ENCODE measurements around the gene CHST8. TPM values are rescaled to one million over a fixed set of nuclear protein-coding genes. Genes with fewer than 3 reads are reported as not detected.
A peak's percentile ranks its signal among the peaks of the same experiment; 100 is the strongest.

Gene CHST8
- polyA plus RNA-seq, 2 of the 4 experiments (the other 2 are of a cell fraction): not detected

GRCh38 chr19:33779849-33780248 lies 158.1 kb downstream of the CHST8 start:
- 61% methylated on average over 7 of the region's 7 CpGs for WGBS (ENCODE audit: missing lambda C conversion rate)
- CTCF ChIA-PET: interaction anchor here (0.8 to 12.7 kb wide), 24 partner anchors 8 to 932 kb away, joined by 3 to 510 read pairs (median 30); partner anchors contain the start of gene KCTD15
- Histone ChIP-seq H3K9me3 (0 out of 3 replicates have a peak, but pooled peaks cover 5% of the 10 kb centered on the region), H3K4me1 (peaks cover 27% of the 10 kb centered on the region), H3K27ac (no peak overlapping the region), H3K4me3 (no peak overlapping the region), H3K4me2 (no peak overlapping the region)
- DNase-seq (ENCODE audit: low read depth in 1 of 2, low spot score in 1 of 2) (no peak), ATAC-seq (no peak), FAIRE-seq (no peak)
- POLR2A ChIA-PET: interaction anchor here (2.8 kb wide), 1 partner anchor 17 kb away, joined by 13 read pairs; the partner anchor contains the start of gene KCTD15
- TF ChIP-seq EHF (CRISPR knock-in tag; IDR thresholded peaks at IDR 0.05) (no peak), GATA3 (IDR thresholded peaks at IDR 0.05; ENCODE audit: borderline replicate concordance) (no peak), RCOR1 (IDR thresholded peaks at IDR 0.05; ENCODE audit: low read depth, low read length) (no peak), FOXS1 (CRISPR knock-in tag; IDR thresholded peaks at IDR 0.05) (no peak), ZFP36 (IDR thresholded peaks at IDR 0.05; ENCODE audit: borderline replicate concordance, partially characterized antibody) (peak; percentile 69), CHD2 (IDR thresholded peaks at IDR 0.05; ENCODE audit: low read length, partially characterized antibody) (no peak), RFX5 (IDR thresholded peaks at IDR 0.05) (no peak), RNF2 (IDR thresholded peaks at IDR 0.05; ENCODE audit: borderline replicate concordance, low read depth) (no peak), EP300 (IDR thresholded peaks at IDR 0.05) (no peak), BHLHE40 (IDR thresholded peaks at IDR 0.05; ENCODE audit: low read depth, low read length) (no peak), HOXB13 (CRISPR knock-in tag; IDR thresholded peaks at IDR 0.05; ENCODE audit: low read depth) (no peak), KDM1A (IDR thresholded peaks at IDR 0.05; ENCODE audit: low read depth) (peak; percentile 60; the same call in 1 of the 2 replicates), CEBPB (IDR thresholded peaks at IDR 0.05) (no peak)

- 52% methylated on average over 6 of the region's 6 CpGs for WGBS (ENCODE audit: missing lambda C conversion rate)
- FAIRE-seq (no peak), DNase-seq (ENCODE audit: low read depth in 1 of 2, low spot score in 1 of 2) (no peak), ATAC-seq (no peak)
- H3K4me2 ChIP-seq: no peak overlapping the region
- H3K9me3 ChIP-seq: 0 out of 3 replicates have a peak, but pooled peaks cover 5% of the 10 kb centered on the region
- H3K4me1 ChIP-seq: peaks cover 27% of the 10 kb centered on the region
- H3K27ac ChIP-seq: no peak overlapping the region
- no peak overlapping the region for H3K4me3 ChIP-seq
- POLR2A ChIA-PET: no interaction called here
- TF ChIP-seq MAZ (IDR thresholded peaks at IDR 0.05; ENCODE audit: borderline replicate concordance, low read depth, low read length) (no peak), REST (IDR thresholded peaks at IDR 0.05) (no peak), NPAS2 (CRISPR knock-in tag; IDR thresholded peaks at IDR 0.05; ENCODE audit: borderline replicate concordance) (no peak), RARB (CRISPR knock-in tag; IDR thresholded peaks at IDR 0.05) (no peak), KDM1A (IDR thresholded peaks at IDR 0.05; ENCODE audit: low read depth) (no peak), E2F6 (IDR thresholded peaks at IDR 0.05; ENCODE audit: borderline replicate concordance, low read depth) (no peak), NFE2L2 (conservative IDR thresholded peaks at IDR 0.05; ENCODE audit: low read length) (no peak), CTCF (IDR thresholded peaks at IDR 0.05) (no peak), ZC3H11A (IDR thresholded peaks at IDR 0.05) (no peak), SREBF2 (IDR thresholded peaks at IDR 0.05) (no peak)
- CTCF ChIA-PET: interaction anchor here (0.8 to 12.7 kb wide), 17 partner anchors 7 to 931 kb away, joined by 3 to 510 read pairs (median 66); partner anchors contain the start of gene KCTD15
Observed at GRCh38 chr19:33780251-33780650, 158.5 kb downstream of the CHST8 start.
